OCI-LY1 (cell line): ENCODE data around the gene PRRX1.

Source experiments
- H2AFZ ChIP-seq: fragments of 200-600 bp; sonication (generic), shearing (Covaris generic); 2 replicates; pipeline ENCODE4 v1.6.0; 2014; ENCODE audit warnings: antibody characterized with exemption, mild to moderate bottlenecking, low read length
- H3F3A ChIP-seq: fragments of 200-600 bp; sonication (generic), shearing (Covaris generic); 2 replicates; pipeline ENCODE4 v1.6.0; 2014; ENCODE audit warnings: mild to moderate bottlenecking, antibody characterized with exemption, low read length, moderate library complexity; ENCODE audit not compliant: insufficient read depth
- H3K27ac ChIP-seq: fragments of 200-600 bp; sonication (generic); 2 replicates; pipeline ENCODE4 v1.5.1; 2014; ENCODE audit warnings: low read length, mixed run types, mild to moderate bottlenecking, low read depth; ENCODE audit not compliant: poor library complexity, severe bottlenecking
- H3K27me3 ChIP-seq: fragments of 200-600 bp; sonication (generic); 2 replicates; pipeline ENCODE4 v1.6.0; 2014; ENCODE audit warnings: antibody characterized with exemption, mild to moderate bottlenecking, low read length, moderate library complexity; ENCODE audit not compliant: insufficient read depth
- H3K36me3 ChIP-seq: fragments of 200-600 bp; sonication (generic); 2 replicates; pipeline ENCODE4 v1.6.1; 2014; ENCODE audit warnings: mild to moderate bottlenecking, antibody characterized with exemption, low read length, moderate library complexity, mixed read lengths; ENCODE audit not compliant: insufficient read depth
- H3K4me1 ChIP-seq: fragments of 200-600 bp; sonication (generic); 2 replicates; pipeline ENCODE4 v1.5.1; 2014; ENCODE audit warnings: mild to moderate bottlenecking, low read length, moderate library complexity; ENCODE audit not compliant: insufficient read depth, severe bottlenecking
- H3K4me2 ChIP-seq: fragments of 200-600 bp; sonication (generic), shearing (Covaris generic); 2 replicates; pipeline ENCODE4 v1.6.1; 2014; ENCODE audit warnings: low read length
- H3K4me3 ChIP-seq: fragments of 200-600 bp; sonication (generic); 2 replicates; pipeline ENCODE4 v1.5.1; 2014; ENCODE audit warnings: low read length, low read depth, mild to moderate bottlenecking, mixed read lengths; ENCODE audit not compliant: poor library complexity, severe bottlenecking
- H3K79me2 ChIP-seq: fragments of 200-600 bp; shearing (Covaris generic); 2 replicates; pipeline ENCODE4 v1.6.1; 2016; ENCODE audit warnings: mixed run types, low read length, mixed read lengths; ENCODE audit not compliant: insufficient read depth
- H3K9ac ChIP-seq: fragments of 200-600 bp; sonication (generic), shearing (Covaris generic); 2 replicates; pipeline ENCODE4 v1.6.1; 2014; ENCODE audit warnings: mild to moderate bottlenecking, low read length, mixed read lengths
- H3K9me2 ChIP-seq: fragments of 200-600 bp; sonication (generic), shearing (Covaris generic); 2 replicates; pipeline ENCODE4 v1.6.1; 2014; ENCODE audit warnings: low read depth, mild to moderate bottlenecking, low read length, mixed read lengths
- H3K9me3 ChIP-seq: fragments of 200-600 bp; shearing (Covaris generic); 2 replicates; pipeline ENCODE4 v1.6.1; 2014; ENCODE audit warnings: low read length, mixed read lengths
- H4K20me1 ChIP-seq: fragments of 200-600 bp; sonication (generic), shearing (Covaris generic); 2 replicates; pipeline ENCODE4 v1.6.0; 2016; ENCODE audit warnings: mild to moderate bottlenecking, low read length; ENCODE audit not compliant: insufficient read depth
- CTCF ChIP-seq: fragments of 200-600 bp; sonication (generic), shearing (Covaris generic); IDR thresholded peaks from 2 replicates; pipeline ENCODE4 v1.5.1; 2017; ENCODE audit warnings: mild to moderate bottlenecking, antibody characterized with exemption, low read length, moderate library complexity, mixed read lengths
- EZH2 ChIP-seq: fragments of 200-600 bp; sonication (generic), shearing (Covaris generic); IDR thresholded peaks from 2 replicates; pipeline ENCODE4 v1.8.0; 2017; ENCODE audit warnings: borderline replicate concordance, mixed run types, mild to moderate bottlenecking, antibody characterized with exemption, low read length, moderate library complexity, mixed read lengths

Gene PRRX1

GRCh38 chr1:170727963-170728362, 64.0 kb downstream of the PRRX1 start:
- Histone ChIP-seq H3K79me2 (no peaks in the 10 kb centered on the region), H4K20me1 (no peaks in the 10 kb centered on the region), H3K4me2 (no peak overlapping the region), H3K4me1 (no peaks in the 10 kb centered on the region), H3F3A (no peaks in the 10 kb centered on the region), H3K9ac (no peak overlapping the region), H3K36me3 (no peaks in the 10 kb centered on the region), H2AFZ (no peak overlapping the region), H3K9me2 (no peaks in the 10 kb centered on the region), H3K9me3 (no peaks in the 10 kb centered on the region), H3K27ac (no peak overlapping the region), H3K27me3 (no peaks in the 10 kb centered on the region), H3K4me3 (no peak overlapping the region)
- TF ChIP-seq CTCF (no peak), EZH2 (no peak)

GRCh38 chr1:170729225-170730002, 65.5 kb downstream of the PRRX1 start:
- Histone ChIP-seq H3K9me3 (no peaks in the 10 kb centered on the region), H3K4me2 (no peak overlapping the region), H3K27ac (no peak overlapping the region), H3K9me2 (no peaks in the 10 kb centered on the region), H3K4me1 (no peaks in the 10 kb centered on the region), H3K9ac (no peak overlapping the region), H4K20me1 (no peaks in the 10 kb centered on the region), H3K27me3 (no peaks in the 10 kb centered on the region), H3K36me3 (no peaks in the 10 kb centered on the region), H2AFZ (no peak overlapping the region), H3K79me2 (no peaks in the 10 kb centered on the region), H3F3A (no peaks in the 10 kb centered on the region), H3K4me3 (no peak overlapping the region)
- TF ChIP-seq CTCF (no peak), EZH2 (no peak)

DNA sequence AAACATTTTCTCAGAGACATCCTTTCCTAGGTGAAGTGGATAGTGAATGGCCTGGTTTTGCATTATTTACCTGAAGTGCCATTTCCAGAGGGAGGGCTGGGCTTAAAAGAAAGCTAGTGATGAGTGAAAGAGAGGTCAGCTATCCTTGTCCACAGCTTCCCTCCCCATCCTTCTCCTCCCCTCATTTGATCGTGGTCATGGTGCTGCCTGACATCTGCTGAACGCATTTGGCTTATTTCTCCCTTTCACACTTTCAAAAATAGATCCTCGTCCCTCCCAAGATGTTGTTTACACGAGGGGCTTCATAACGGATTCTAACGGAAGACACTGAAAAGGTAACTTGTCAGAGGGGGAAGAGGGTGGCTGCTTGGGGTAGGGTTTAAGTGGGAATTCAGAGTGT, 66.1 kb downstream of the PRRX1 start:
- H3K9ac ChIP-seq: no peak overlapping the region
- H2AFZ ChIP-seq: no peak overlapping the region
- H3K9me3 ChIP-seq: no peaks in the 10 kb centered on the region
- no peaks in the 10 kb centered on the region for H3K9me2 ChIP-seq
- no peak overlapping the region for H3K27ac ChIP-seq
- no peaks in the 10 kb centered on the region for H3K79me2 ChIP-seq
- H3K4me3 ChIP-seq: no peak overlapping the region
- no peaks in the 10 kb centered on the region for H3K36me3 ChIP-seq
- H3F3A ChIP-seq: no peaks in the 10 kb centered on the region
- TF ChIP-seq EZH2 (no peak), CTCF (no peak)
- H3K4me1 ChIP-seq: no peaks in the 10 kb centered on the region
- no peak overlapping the region for H3K4me2 ChIP-seq
- H3K27me3 ChIP-seq: no peaks in the 10 kb centered on the region
- H4K20me1 ChIP-seq: no peaks in the 10 kb centered on the region
